Brain microvascular endothelial cell (primary cell): ENCODE measurements around the gene PSMC4.

Experiments used
- DNase-seq: peaks from one replicate; pipeline ENCODE4 v3.0.0-alpha.2; 2020
- H3K27ac ChIP-seq: fragments of 250-450 bp; sonication (Bioruptor Pico); 2 replicates; pipeline ENCODE4 v1.5.1; 2020; ENCODE audit warnings: mild to moderate bottlenecking, moderate library complexity
- H3K27me3 ChIP-seq: fragments of 250-450 bp; sonication (Bioruptor Pico); replicated peaks from 2 replicates; pipeline ENCODE4 v1.5.1; 2020; ENCODE audit warnings: mild to moderate bottlenecking
- H3K36me3 ChIP-seq: fragments of 250-450 bp; sonication (Bioruptor Pico); replicated peaks from 2 replicates; pipeline ENCODE4 v1.5.1; 2020; ENCODE audit warnings: mild to moderate bottlenecking
- H3K4me3 ChIP-seq: 2 replicates; pipeline ENCODE4 v1.5.1; 2011; ENCODE audit warnings: low read depth, mild to moderate bottlenecking, control low read depth, low read length, moderate library complexity
- in situ Hi-C: cut with HindIII; loops from 2 replicates; pipeline ENCODE4 v1.10.0; 2017; ENCODE audit warnings: low sequenced_read_pairs, low pct_ligation_motif_present
- TF ChIP-seq, protein P1 (sequence below): IDR thresholded peaks from 2 replicates; pipeline ENCODE4 v1.5.1; 2011; ENCODE audit warnings: low read depth, mild to moderate bottlenecking, moderate library complexity, low read length, control low read depth, inconsistent platforms; ENCODE audit errors: missing control alignments

PSMC4 gene

DNA sequence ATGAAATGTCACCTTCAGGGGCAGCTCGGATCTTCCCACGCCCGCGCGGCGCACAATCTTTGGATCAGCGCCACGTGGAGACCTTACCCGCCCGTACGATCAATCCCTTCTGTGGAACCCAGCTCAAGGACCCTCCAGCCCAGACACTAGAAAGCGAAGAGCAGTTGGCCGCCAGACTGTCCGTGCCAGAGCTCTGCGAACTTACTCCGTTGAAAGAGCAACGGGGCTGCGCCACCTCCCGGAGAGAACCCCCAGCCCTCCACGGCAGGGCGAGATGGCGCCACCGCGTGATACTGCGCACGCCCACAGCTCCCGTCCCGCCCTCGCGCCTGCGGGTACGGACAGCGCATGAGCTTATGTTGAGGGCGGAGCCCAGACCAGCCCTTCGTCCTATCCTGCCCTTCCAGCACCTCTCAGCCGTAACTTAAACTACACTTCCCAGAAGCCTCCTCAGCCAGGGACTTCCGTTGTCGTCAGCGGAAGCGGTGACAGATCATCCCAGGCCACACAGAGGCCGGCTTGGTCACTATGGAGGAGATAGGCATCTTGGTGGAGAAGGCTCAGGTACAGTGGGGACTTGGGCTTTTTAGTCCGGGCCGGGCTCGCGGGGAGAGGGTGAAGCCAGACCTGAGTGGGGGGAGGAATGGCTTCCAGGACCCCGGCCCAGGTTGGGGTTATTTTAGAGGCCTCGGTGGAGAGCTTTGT, at the start of gene PSMC4:
PSMC4 (plus strand) TSS at position 491 of the 705 bp plus-strand sequence; CDS start at position 529, 38 bp downstream.
- in situ Hi-C loops: no loop called here

DNA sequence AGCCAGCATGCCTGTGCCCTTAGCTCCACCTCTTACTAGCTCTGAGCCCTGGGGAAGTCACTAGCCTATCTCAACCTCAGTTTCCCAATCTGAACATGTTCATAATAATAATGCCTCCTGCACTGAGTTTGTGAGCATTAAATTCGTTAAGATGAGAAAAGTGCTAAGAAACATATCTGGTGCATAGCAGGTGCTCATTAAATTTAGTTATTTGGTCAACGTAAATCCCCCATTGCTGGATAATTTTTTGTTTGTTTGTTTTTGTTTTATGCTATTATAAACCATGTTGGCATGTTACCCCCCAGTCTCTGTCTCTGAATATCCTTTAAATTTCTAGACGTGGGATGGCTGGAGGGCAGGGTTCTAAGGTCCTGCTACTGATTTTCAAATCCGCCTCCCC, 47.1 kb upstream of the PSMC4 start:
- no peaks in the 10 kb centered on the region for H3K27me3 ChIP-seq
- TF ChIP-seq, protein P1, sequence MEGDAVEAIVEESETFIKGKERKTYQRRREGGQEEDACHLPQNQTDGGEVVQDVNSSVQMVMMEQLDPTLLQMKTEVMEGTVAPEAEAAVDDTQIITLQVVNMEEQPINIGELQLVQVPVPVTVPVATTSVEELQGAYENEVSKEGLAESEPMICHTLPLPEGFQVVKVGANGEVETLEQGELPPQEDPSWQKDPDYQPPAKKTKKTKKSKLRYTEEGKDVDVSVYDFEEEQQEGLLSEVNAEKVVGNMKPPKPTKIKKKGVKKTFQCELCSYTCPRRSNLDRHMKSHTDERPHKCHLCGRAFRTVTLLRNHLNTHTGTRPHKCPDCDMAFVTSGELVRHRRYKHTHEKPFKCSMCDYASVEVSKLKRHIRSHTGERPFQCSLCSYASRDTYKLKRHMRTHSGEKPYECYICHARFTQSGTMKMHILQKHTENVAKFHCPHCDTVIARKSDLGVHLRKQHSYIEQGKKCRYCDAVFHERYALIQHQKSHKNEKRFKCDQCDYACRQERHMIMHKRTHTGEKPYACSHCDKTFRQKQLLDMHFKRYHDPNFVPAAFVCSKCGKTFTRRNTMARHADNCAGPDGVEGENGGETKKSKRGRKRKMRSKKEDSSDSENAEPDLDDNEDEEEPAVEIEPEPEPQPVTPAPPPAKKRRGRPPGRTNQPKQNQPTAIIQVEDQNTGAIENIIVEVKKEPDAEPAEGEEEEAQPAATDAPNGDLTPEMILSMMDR: no peak
- in situ Hi-C loops: no loop called here

More for the DNA sequence above, at the start of gene PSMC4:
- Histone ChIP-seq H3K27me3 (no peaks in the 10 kb centered on the region), H3K4me3 (peak within 1 kb of the TSS; percentile 97), H3K36me3 (peaks cover 31% of the 10 kb centered on the region), H3K27ac (peak within 1 kb of the TSS; percentile 87)
- DNase-seq: peak; percentile 99
- TF ChIP-seq, protein P1: peak; percentile 88

DNA sequence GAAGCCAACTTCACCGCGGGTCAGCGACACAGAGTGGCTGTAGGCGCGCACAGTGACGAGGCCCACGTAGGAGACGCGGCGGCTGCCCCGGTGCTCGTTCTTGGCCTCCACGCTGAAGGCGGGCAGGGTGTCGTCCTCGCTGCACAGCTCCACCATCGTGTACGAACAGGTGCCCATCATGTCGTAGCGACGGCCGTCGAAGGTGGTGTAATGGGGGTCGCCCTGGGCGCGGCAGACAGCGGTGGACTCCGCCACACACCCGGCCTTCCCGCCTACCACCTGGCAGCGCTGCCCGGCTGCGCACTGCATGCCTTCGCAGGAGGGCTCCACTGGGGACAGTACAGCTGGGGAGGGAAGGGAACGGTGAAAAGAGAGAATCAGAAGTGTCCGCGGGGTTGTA, 46.6 kb upstream of the PSMC4 start:
- H3K4me3 ChIP-seq: no peak overlapping the region
- in situ Hi-C loops: no loop called here
- no peak overlapping the region for H3K27ac ChIP-seq
- H3K27me3 ChIP-seq: no peaks in the 10 kb centered on the region
- no peaks in the 10 kb centered on the region for H3K36me3 ChIP-seq
- TF ChIP-seq, protein P1: no peak
- DNase-seq: no peak

More for the DNA sequence above, 47.1 kb upstream of the PSMC4 start:
- no peak overlapping the region for H3K27ac ChIP-seq
- H3K4me3 ChIP-seq: no peak overlapping the region
- no peaks in the 10 kb centered on the region for H3K36me3 ChIP-seq
- DNase-seq: no peak

DNA sequence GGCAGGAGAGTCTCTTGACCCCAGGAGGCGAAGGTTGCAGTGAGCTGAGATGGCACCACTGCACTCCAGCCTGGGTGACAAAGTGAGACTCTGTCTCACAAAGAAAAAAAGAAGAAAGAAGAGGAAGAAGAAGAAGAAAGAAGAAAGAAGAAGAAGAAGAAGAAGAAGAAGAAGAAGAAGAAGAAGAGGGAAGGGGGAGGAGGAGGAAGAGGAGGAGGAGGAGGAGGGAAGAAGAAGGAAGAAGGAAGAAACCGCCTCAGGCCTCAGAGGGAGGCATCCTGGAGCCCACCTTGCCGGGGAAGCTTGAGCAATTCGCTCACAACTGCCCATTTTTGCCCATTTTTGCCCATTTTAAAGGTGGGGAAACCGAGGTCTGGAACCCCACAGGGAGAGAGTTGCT, 46.0 kb upstream of the PSMC4 start:
- H3K27me3 ChIP-seq: no peaks in the 10 kb centered on the region
- H3K36me3 ChIP-seq: no peaks in the 10 kb centered on the region
- TF ChIP-seq, protein P1: no peak
- H3K27ac ChIP-seq: no peak overlapping the region
- H3K4me3 ChIP-seq: no peak overlapping the region
- in situ Hi-C loops: no loop called here
- no peak for DNase-seq

DNA sequence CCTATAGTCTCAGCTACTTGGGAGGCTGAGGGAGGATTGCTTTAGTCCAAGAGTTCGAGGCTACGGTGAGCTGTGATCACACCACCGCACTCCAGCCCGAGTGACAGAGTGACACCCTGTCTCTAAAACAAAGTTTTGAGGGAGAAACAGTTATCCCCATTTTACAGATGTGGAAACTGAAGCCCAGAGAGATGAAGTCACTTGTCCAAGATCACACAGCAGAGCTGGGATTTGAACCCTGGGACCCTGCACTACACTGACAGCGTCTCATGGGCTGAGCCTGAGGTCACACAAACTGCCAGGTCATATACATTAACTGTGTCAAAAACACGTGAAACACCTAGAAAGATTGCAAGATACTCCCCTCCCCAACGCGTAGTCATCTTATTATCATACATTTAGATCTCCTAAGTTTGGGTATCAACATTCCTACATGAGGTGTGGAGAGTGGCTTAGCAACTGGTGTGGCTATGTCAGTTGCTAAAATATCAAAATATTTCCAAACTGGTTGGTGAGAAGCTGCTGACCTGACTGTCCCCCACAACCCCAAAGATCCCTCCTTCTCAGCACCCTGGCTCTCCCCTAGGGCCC, 44.7 kb upstream of the PSMC4 start:
- no peaks in the 10 kb centered on the region for H3K36me3 ChIP-seq
- H3K4me3 ChIP-seq: no peak overlapping the region
- H3K27me3 ChIP-seq: no peaks in the 10 kb centered on the region
- H3K27ac ChIP-seq: no peak overlapping the region
- in situ Hi-C loops: no loop called here
- TF ChIP-seq, protein P1: no peak
- DNase-seq: no peak
